DND-41 (cell line): ENCODE data around the gene ACTN1.

ENCODE experiments used
- EZH2 ChIP-seq: IDR thresholded peaks from 3 replicates; pipeline ENCODE4 v1.6.1; 2012; ENCODE audit warnings: borderline replicate concordance, low read depth, mild to moderate bottlenecking, moderate library complexity, low read length, inconsistent platforms; ENCODE audit not compliant: severe bottlenecking
- TF ChIP-seq, protein P1 (sequence below): IDR thresholded peaks from 2 replicates; pipeline ENCODE4 v1.5.1; 2012; ENCODE audit warnings: borderline replicate concordance, low read length, moderate library complexity, mild to moderate bottlenecking; ENCODE audit not compliant: poor library complexity, severe bottlenecking; ENCODE audit errors: extremely low read depth

DNA sequence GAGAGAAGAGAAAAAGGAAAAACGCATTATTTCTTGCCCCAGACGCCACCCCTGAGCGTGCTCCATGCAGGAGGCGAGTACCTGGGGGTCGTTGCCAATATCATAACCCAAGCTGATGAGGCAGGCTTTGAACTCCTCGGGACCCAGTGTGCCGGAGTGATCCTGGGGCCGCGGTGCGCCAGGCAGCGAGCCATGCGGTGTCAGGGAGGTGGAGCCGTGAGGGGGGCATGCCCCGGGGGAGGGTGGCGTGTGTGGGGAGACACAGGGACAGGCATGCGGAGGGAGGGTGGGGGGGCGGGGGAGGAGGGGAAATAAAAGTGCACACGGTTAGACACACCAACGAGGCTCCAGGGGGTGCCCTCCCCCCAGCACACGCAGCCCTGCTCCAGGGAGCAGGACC is 100.2 kb downstream of the ACTN1 start:
- TF ChIP-seq, protein P1, sequence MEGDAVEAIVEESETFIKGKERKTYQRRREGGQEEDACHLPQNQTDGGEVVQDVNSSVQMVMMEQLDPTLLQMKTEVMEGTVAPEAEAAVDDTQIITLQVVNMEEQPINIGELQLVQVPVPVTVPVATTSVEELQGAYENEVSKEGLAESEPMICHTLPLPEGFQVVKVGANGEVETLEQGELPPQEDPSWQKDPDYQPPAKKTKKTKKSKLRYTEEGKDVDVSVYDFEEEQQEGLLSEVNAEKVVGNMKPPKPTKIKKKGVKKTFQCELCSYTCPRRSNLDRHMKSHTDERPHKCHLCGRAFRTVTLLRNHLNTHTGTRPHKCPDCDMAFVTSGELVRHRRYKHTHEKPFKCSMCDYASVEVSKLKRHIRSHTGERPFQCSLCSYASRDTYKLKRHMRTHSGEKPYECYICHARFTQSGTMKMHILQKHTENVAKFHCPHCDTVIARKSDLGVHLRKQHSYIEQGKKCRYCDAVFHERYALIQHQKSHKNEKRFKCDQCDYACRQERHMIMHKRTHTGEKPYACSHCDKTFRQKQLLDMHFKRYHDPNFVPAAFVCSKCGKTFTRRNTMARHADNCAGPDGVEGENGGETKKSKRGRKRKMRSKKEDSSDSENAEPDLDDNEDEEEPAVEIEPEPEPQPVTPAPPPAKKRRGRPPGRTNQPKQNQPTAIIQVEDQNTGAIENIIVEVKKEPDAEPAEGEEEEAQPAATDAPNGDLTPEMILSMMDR, result no peak
- TF ChIP-seq EZH2, result no peak
